DOHH2 (cell line): ENCODE measurements around the gene IMPDH1.

Source experiments
- H3F3A ChIP-seq: fragments of 200-600 bp; sonication (generic), shearing (Covaris generic); 2 replicates; pipeline ENCODE4 v1.6.0; 2016; ENCODE audit warnings: antibody characterized with exemption, mild to moderate bottlenecking; ENCODE audit not compliant: control insufficient read depth, insufficient read depth
- H3K27ac ChIP-seq: fragments of 200-600 bp; sonication (generic); 2 replicates; pipeline ENCODE4 v1.5.1; 2014; ENCODE audit warnings: low read depth, mild to moderate bottlenecking, low read length, moderate library complexity
- H3K27me3 ChIP-seq: fragments of 200-600 bp; sonication (generic); 2 replicates; pipeline ENCODE4 v1.6.1; 2014; ENCODE audit warnings: mild to moderate bottlenecking, low read length, mixed read lengths; ENCODE audit not compliant: control insufficient read depth
- H3K36me3 ChIP-seq: fragments of 200-600 bp; sonication (generic); 2 replicates; pipeline ENCODE4 v1.6.1; 2014; ENCODE audit warnings: mild to moderate bottlenecking, low read length, moderate library complexity, mixed read lengths; ENCODE audit not compliant: control insufficient read depth
- H3K4me1 ChIP-seq: fragments of 200-600 bp; sonication (generic); 2 replicates; pipeline ENCODE4 v1.6.1; 2014; ENCODE audit warnings: mild to moderate bottlenecking, low read length, mixed read lengths; ENCODE audit not compliant: control insufficient read depth
- H3K4me2 ChIP-seq: fragments of 200-600 bp; sonication (generic); 2 replicates; pipeline ENCODE4 v1.6.0; 2014; ENCODE audit warnings: mild to moderate bottlenecking, low read length, moderate library complexity
- H3K4me3 ChIP-seq: fragments of 200-600 bp; sonication (generic); 2 replicates; pipeline ENCODE4 v1.5.1; 2014; ENCODE audit warnings: mild to moderate bottlenecking, low read length, mixed read lengths
- H3K79me2 ChIP-seq: fragments of 200-600 bp; sonication (generic); 2 replicates; pipeline ENCODE4 v1.6.1; 2014; ENCODE audit warnings: mild to moderate bottlenecking, low read length, mixed read lengths; ENCODE audit not compliant: control insufficient read depth
- H3K9me2 ChIP-seq: fragments of 200-600 bp; sonication (generic); replicated peaks from 2 replicates; pipeline ENCODE4 v1.6.1; 2014; ENCODE audit warnings: mild to moderate bottlenecking, low read length, mixed read lengths; ENCODE audit not compliant: control insufficient read depth
- H3K9me3 ChIP-seq: fragments of 200-600 bp; sonication (generic); 2 replicates; pipeline ENCODE4 v1.6.1; 2014; ENCODE audit warnings: antibody characterized with exemption, low read length, mixed read lengths; ENCODE audit not compliant: control insufficient read depth, insufficient read depth
- H4K20me1 ChIP-seq: fragments of 200-600 bp; sonication (generic); 2 replicates; pipeline ENCODE4 v1.6.0; 2014; ENCODE audit warnings: low read depth, mild to moderate bottlenecking, antibody characterized with exemption, low read length, moderate library complexity; ENCODE audit not compliant: control insufficient read depth, insufficient read depth
- CTCF ChIP-seq: fragments of 200-600 bp; sonication (generic); IDR thresholded peaks from one replicate; pipeline ENCODE4 v1.5.1; 2014; ENCODE audit warnings: antibody characterized with exemption, mild to moderate bottlenecking, low read depth, low read length; ENCODE audit not compliant: poor library complexity, severe bottlenecking
- EZH2phosphoT487 ChIP-seq: fragments of 200-600 bp; sonication (generic); IDR thresholded peaks from 2 replicates; pipeline ENCODE4 v1.6.1; 2017; ENCODE audit warnings: borderline replicate concordance, mild to moderate bottlenecking, antibody characterized with exemption, low read length, moderate library complexity, mixed read lengths

IMPDH1 gene

GRCh38 chr7:128448751-128449302 lies 39.0 kb upstream of the IMPDH1 start:
- Histone ChIP-seq H3K27me3 (peaks cover 16% of the 10 kb centered on the region), H3K36me3 (no peaks in the 10 kb centered on the region), H3F3A (0 out of 2 replicates have a peak, but pooled peaks cover 2% of the 10 kb centered on the region), H3K79me2 (no peaks in the 10 kb centered on the region), H4K20me1 (no peaks in the 10 kb centered on the region), H3K9me3 (no peaks in the 10 kb centered on the region), H3K4me3 (no peak overlapping the region), H3K27ac (no peak overlapping the region), H3K4me1 (peaks cover 10% of the 10 kb centered on the region), H3K4me2 (no peak overlapping the region), H3K9me2 (no peaks in the 10 kb centered on the region)
- TF ChIP-seq EZH2phosphoT487, result no peak
- no peak for TF ChIP-seq CTCF

- Histone ChIP-seq H3K4me1 (peaks cover 14% of the 10 kb centered on the region), H4K20me1 (no peaks in the 10 kb centered on the region), H3K27me3 (peaks cover 13% of the 10 kb centered on the region), H3K27ac (no peak overlapping the region), H3K4me2 (no peak overlapping the region), H3K79me2 (no peaks in the 10 kb centered on the region), H3K36me3 (no peaks in the 10 kb centered on the region), H3K9me3 (no peaks in the 10 kb centered on the region), H3K9me2 (no peaks in the 10 kb centered on the region), H3F3A (0 out of 2 replicates have a peak, but pooled peaks cover 2% of the 10 kb centered on the region), H3K4me3 (no peak overlapping the region)
- TF ChIP-seq CTCF, result no peak
- TF ChIP-seq EZH2phosphoT487, result no peak
These were observed 38.3 kb upstream of the IMPDH1 start for GRCh38 chr7:128447941-128448564.

GRCh38 chr7:128446306-128446705 lies 36.5 kb upstream of the IMPDH1 start:
- Histone ChIP-seq H3K9me3 (no peaks in the 10 kb centered on the region), H3K4me2 (no peak overlapping the region), H4K20me1 (no peaks in the 10 kb centered on the region), H3K4me1 (peaks cover 17% of the 10 kb centered on the region), H3K79me2 (no peaks in the 10 kb centered on the region), H3K27me3 (peaks cover under 1% of the 10 kb centered on the region; the same call in 1 of the 2 replicates), H3K4me3 (no peak overlapping the region), H3K27ac (no peak overlapping the region), H3K9me2 (no peaks in the 10 kb centered on the region), H3K36me3 (no peaks in the 10 kb centered on the region), H3F3A (no peaks in the 10 kb centered on the region)
- TF ChIP-seq CTCF (no peak), EZH2phosphoT487 (no peak)
